NCI-H128 (cell line): Measurements from ENCODE around the gene CCDC39.
A peak's percentile ranks its signal among the peaks of the same experiment; 100 is the strongest.
"Not testable (repeated sequence)": the region's sequence is repeated elsewhere in the genome, so short reads cannot be mapped to it uniquely, and the experiment has no call there.

Experiments
- DNase-seq: peaks from one replicate; lab custom pipeline; 2025; ENCODE audit not compliant: unreplicated experiment; lab: John Stamatoyannopoulos, UW

The CCDC39 gene

DNA sequence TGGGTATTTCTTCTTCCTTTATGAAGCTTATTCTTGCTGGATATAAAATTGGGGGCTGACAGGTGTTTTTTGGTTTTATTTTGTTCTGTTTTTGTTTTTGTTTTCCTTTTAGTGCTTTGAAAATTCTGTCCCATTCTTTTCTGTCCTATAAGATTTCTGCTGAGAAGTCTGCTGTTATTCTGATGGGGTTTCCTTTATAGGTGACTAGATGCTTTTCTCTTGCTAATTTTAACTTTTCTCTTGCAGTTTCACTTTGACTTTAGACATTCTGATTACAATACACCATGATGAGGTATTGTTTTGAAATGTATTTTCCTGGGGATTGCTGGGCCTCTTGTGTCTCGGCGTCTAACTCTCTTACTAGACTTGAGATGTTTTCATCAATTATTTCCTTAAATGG, 54.6 kb downstream of the CCDC39 start:
- no peak for DNase-seq

DNA sequence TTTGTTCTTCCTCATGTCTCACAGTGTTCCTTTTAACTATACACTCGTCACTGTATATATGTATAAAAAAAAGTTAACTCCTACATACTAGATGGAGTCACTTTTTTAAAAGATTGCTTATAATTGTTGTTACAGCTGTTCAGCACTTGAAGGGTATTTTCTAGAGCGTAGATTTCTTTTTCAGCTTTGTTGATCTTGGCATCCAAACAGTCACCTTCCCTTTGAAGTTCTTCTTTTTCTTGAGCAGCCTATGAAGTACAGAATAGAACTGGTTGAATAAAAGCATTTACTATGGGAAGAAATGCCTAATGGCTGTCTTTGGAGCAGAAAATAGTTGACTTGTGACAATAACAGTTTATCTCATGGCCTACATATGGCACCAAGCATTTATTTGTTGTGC, 59.6 kb downstream of the CCDC39 start:
- DNase-seq = no peak

DNA sequence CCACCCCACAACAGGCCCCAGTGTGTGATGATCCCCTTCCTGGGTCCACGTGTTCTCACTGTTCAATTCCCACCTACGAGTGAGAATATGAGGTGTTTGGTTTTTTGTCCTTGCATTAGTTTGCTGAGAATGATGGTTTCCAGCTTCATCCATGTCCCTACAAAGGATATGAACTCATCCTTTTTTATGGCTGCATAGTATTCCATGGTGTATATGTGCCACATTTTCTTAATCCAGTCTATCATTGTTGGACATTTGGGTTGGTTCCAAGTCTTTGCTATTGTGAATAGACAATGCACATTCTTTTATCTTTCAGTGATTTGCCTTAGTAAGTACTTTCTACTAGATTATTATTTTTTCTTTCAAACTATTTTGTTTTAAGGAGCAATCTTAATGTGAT, 60.7 kb downstream of the CCDC39 start:
- not testable (repeated sequence) for DNase-seq

DNA sequence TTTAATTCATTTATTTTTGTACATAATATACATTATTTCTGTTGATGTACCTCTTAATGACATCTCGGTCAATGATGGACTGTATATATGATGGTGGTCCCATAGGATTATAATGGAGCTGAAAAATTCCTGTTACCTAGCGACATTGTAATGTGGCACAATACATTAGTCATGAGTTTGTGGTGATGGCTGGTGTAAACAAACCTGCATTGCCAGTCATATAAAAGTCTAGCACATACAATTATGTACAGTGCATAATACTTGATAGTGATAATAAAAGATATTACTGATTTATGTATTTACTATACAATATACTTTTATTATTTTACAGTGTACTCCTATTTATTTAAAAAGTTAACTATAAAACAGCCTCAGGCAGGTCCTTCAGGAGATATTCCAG, 62.2 kb downstream of the CCDC39 start:
- DNase-seq = peak; percentile 5

DNA sequence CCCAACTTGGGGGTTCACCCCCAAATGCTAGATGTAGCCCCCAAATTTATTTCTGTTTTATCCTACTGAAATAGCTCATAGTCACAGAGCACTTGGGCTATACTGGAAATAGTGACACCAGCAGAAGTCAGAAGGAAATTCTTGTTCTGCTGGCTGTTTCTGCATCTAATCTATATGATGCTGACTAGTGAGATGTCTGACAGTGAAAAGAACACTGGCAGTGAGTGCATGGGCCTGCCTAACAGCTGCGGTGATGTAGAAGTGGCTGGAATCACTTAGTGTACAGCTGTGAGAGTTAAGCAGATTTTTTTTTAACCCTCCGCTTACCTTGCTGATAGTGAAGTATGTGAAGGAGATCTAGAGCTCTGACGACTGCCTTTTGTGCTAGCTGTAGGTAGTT, 63.3 kb downstream of the CCDC39 start:
- no peak for DNase-seq

DNA sequence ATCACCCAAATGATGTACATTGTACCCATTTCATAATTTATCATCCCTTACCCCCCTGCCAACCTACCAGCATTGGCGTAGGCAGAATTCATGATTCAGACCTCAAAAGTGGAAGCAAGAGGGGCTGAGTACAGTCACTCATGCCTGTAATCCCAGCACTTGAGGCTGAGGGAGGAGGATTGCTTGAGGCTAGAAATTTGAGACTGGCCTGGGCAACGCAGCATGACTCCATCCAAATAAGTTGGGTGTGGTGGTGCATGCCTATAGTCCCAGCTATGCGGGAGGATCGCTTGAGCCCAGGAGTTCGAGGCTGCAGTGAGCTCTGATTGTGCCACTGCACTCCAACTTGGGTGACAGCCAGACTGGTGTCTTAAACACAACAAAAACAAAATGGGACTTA, 66.9 kb downstream of the CCDC39 start:
- DNase-seq = no peak

DNA sequence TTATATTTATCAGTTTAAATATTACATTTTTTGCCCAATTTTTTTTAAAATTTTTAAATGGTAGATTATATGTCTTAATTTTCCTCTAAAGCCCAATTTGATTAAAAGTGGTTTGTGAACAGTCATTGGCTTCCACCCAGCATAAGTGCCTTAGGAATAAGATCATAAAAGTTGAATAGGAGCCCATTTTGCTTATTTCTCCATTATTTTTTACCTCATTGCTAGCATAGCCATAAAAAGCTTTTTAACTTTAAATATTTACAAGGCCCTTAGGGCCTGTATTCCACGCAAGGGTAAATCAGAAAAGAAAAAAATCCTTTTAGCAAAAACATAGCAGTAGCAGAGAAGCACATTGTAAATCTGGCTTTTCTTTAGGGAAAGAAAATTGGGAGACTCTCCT, 68.3 kb downstream of the CCDC39 start:
- no peak for DNase-seq

DNA sequence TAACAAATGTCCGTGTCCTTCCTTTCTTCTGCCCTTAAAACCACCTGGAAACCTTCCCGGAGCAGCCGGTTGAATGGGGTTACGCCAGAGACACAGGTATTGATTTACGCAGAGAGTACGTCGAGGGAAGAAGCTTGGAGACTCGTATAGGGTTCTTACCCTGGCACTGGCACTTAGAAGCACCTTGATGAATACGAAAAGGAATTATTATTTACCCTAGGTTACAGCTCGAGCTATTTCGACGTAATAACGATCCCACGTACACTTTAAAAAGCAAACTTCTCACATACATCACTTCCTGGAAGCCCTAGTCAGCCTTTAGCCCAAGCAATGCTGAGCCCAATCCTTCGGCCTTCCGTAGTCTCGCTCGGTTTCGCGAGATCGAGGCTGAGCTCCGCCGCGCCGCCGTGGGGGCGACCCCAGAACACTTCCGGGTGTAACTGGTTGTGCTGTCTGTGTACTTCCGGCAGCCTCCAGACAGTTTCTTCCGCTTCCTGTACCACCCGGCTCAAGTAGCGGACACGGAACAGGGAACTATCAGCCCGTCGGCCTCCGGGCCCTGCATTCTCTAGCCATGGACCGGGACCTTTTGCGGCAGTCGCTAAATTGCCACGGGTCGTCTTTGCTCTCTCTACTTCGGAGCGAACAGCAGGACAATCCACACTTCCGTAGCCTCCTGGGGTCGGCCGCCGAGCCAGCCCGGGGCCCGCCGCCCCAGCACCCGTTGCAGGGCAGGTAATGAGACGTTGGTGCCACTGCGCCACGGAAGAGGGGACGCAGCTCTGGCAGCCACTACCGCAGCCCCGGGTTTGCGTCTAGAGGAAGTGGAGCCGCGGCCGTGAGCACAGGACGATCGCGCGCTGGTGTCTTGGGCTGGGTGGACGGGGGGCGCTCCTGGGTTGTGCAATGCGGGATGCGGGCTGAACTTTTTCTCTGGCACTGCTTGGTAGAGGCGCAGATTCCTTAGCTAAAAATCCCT, 77.3 kb downstream of the CCDC39 start, which contains the start of gene TTC14:
Gene TTC14 (plus strand): TSS at position 476 of the 979 bp plus-strand sequence. CDS start 99 bp downstream, at position 575.
- DNase-seq = peak; percentile 90

DNA sequence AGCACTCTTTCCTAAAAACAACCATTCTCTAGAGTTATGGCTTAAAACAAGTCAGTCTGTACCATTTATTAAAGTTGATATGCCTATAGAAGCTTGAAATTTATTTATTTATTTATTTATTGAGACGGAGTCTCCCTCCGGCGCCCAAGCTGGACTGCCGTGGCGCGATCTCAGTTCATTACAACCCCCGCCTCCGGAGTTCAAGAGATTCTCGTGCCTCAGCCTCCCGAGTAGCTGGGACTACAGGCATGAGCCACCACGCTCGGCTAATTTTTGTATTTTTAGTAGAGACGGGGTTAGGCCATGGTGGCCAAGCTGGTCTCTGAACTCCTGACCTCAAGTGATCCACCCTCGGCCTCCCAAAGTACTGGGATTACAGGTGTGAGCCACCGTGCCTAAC, 78.8 kb downstream of the CCDC39 start:
- no peak for DNase-seq

DNA sequence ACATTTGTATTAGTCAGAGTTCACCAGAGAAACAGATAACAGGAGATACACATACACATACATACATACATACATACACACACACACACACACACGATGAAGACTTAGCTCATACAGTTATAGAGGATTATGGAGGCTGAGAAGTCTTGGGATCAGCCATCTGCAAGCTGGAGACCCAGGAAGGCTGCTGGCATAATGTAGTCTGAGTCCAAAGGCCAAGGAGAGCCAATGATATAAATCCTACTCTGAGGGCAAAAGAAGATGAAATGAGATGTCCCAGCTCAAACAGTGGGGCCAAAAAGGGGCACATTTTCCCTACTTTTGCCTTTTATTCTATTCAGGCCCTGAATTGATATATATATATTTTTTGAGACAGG, 83.7 kb downstream of the CCDC39 start:
- no peak for DNase-seq

DNA sequence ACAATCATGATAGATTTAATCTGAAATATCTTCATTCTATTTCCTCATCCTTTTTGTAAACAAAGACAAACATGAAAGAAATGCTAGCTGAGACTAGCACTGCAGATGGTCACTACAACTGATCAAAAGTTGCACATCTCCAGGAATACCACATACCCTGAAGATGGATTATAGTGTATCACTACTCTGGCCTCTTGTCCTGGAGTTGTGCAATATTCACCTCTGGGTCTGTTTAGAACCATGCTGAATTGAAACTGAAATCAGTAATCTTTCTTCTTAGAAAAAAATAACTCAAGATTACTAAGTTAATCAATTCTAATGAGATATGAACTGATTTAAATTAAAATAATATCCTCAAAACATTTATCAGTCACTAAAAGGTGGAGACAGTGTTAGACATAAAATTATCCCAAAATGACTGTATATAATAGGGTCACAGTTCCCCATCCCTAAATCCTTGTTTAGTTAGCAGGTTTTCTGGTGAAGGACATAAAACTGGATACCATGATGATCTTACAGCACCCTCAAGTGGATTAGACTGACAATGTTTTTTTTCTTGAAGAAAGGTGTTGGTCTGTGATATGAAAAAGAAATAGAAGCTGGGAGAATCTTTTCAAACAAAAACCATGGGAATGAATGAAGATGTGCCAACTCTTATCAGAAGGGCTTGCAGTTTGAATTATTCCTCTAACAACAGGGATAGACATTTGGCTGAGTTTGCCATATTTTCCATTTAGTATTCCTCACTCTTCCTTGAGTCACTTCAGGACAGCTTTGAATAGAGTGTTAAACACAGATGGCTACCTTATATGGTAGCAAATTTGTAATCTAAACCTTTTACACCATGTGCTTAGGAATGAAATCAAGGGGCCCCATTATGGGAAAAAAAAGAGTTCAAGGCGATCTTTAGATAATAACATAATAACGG, 84.4 kb downstream of the CCDC39 start:
- peak; percentile 28 for DNase-seq

DNA sequence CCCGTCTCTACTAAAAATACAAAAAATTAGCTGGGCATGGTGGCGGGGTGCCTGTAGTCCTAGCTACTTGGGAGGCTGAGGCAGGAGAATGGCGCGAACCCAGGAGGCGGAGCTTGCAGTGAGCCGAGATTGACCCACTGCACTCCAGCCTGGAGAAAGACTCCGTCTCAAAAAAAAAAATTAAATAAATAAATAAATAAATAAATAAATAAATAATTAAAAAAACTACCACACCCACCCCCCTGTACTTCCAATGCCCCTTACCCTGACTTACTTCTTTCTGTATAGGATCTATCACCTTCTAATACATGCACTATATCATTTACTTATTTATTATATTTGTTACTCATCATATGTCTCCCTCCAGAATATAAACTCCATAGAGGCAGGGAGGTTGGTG, 85.7 kb downstream of the CCDC39 start:
- DNase-seq = not testable (repeated sequence)

DNA sequence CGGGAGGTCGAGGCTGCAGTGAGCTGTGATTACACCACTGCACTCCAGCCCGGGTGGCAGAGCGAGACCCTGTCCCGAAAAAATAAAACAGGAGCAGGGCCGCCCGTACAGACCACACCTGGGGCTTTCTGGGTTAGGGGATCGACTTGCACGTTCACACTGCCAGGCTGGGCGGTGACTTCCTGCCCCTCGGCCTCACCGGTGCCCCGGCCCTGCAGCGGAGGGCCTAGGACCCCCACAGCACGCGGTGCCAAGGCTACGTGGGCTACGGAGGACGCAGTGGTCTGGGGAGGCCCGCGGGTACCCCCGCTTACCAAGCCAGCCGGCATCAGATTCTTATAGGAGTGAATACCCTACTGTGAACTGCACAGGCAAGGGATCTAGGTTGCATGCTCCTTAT, 88.9 kb downstream of the CCDC39 start:
- no peak for DNase-seq

DNA sequence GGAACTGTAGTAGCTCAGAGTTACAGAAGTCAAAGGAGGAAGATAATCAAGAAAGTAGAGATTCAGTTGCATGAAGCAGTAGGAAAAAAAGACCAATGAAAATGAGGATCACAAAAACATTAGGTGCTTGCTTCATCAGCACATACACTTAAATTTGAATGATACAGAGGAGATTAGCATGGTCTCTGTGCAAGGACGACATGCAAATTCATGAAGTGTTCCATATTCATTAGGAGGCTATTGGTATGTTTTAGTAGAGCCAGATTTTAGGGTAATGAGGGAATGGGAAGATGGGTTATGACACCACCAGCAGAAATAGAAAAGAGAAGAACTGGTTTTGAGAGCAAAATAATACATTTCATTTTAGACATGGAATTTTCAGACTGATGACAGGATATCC, 98.4 kb downstream of the CCDC39 start:
- no peak for DNase-seq

DNA sequence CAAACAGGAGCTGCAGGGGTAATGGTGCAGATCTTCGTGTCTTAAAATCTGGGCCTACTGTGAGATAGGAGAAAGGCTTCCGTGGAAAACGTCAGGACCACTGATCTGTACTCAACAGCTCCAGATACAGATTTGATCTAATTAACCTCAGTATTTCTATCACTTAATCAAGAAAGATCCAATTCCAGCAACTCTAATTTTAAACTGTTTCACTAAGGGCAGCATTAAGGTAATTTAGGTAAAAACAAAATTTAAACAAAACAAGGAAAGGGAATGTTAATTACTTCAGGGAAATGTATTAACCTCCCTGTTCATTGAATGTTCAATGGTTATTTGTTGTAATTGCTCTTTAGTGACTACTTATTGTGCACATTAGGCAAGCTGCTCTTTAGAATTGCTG, 103.7 kb downstream of the CCDC39 start:
- DNase-seq = no peak

DNA sequence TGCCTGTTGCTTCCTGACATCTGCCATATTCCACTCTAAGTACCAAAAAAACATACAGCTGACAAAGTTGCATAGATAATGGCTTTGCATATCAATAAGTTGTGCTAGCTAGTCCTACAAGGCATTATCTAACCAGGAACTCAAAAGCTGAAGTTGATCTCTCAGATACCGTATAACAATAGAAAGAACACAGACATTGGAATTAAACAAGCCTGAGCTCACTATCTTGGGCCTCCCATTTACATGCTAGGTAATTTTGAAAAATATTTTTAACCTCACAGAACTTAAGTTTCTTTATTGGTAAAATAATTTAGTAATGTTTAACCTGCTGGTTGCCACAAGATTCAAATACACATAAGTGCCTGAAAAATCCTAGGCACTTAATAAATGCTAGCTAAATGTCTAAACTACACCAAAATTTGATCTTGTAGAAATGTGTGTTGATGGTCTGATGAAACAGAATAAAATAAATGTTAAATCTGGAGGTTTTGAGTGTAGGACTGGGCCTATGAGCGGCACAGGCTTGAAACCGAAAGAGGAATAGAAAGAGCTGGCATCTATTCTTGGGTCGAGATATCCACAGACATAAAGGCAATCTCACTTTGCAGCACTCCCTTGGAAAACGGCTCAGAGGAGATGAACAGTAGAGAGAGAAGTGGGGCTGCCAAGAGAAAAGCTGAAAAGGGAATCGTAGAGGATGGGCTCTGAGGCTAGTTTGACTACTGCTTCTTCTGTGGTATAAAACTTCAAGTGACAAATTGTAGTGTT, 107.3 kb downstream of the CCDC39 start:
- no peak for DNase-seq

DNA sequence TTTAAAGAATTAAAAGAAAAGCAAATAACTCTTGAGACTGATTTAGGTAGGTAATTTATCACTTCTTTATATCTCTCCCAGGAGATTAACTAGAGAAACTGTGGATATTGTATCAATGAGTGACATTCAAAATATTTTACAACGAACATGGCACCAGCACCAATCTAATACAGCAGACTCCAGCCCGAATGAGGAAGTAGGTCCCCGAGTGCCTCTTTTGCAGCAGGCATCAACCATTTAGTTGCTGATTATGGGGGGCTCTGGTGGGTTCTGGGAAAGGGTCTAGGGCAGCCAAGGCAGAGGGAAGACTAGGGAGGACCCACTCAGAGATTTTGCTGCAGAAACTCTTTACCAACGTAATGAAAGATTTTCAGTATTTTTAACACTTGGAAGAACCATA, 109.1 kb downstream of the CCDC39 start:
- DNase-seq = no peak

DNA sequence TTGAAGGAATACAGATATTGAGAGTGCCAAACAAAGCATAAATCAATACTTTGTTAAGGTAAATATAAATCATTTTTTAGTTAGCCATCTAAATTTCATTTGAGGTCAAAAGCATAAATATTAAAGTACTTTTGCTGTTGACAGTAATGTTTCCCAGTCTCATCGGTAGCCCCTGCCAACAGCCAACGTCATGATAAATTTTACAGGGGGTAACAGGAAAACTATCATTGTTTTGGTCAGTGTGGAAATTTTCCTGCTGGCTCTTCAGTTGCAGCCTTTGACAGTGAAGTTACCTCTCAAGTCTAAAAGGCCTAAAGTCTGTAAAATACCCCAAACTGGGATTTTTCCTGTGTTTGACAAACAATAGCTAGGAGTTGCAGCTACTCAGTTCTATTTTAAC, 114.6 kb downstream of the CCDC39 start:
- no peak for DNase-seq
